Parathyroid adenoma (tissue), 2 donors: ENCODE results near the gene EIF2AK2.

Experiments
- H2AFZ ChIP-seq: fragments of 300-600 bp; sonication (generic); one replicate; pipeline ENCODE4 v1.7.0; 2017; ENCODE audit warnings: antibody characterized with exemption, mild to moderate bottlenecking
- H3K27ac ChIP-seq: fragments of 300-600 bp; sonication (generic); one replicate; pipeline ENCODE4 v1.7.0; 2017
- H3K27me3 ChIP-seq: fragments of 300-600 bp; sonication (generic); one replicate; pipeline ENCODE4 v1.7.0; 2017; ENCODE audit warnings: low read length; ENCODE audit not compliant: control insufficient read depth, insufficient read depth
- H3K36me3 ChIP-seq: fragments of 300-600 bp; sonication (generic); one replicate; pipeline ENCODE4 v1.7.0; 2017; ENCODE audit warnings: low read length; ENCODE audit not compliant: control insufficient read depth, insufficient read depth
- H3K4me1 ChIP-seq: fragments of 300-600 bp; sonication (generic); one replicate; pipeline ENCODE4 v1.7.0; 2017; ENCODE audit warnings: control low read depth
- H3K4me2 ChIP-seq: fragments of 300-600 bp; sonication (generic); one replicate; pipeline ENCODE4 v1.7.0; 2017; ENCODE audit warnings: low read length
- H3K4me3 ChIP-seq: fragments of 300-600 bp; sonication (generic); one replicate; pipeline ENCODE4 v1.7.0; 2017; ENCODE audit warnings: low read depth, low read length
- H3K79me2 ChIP-seq: fragments of 300-600 bp; sonication (generic); one replicate; pipeline ENCODE4 v1.7.0; 2017; ENCODE audit warnings: control low read depth
- H3K9ac ChIP-seq: fragments of 300-600 bp; sonication (generic); one replicate; pipeline ENCODE4 v1.7.0; 2017; ENCODE audit warnings: mild to moderate bottlenecking
- H3K9me3 ChIP-seq: fragments of 300-600 bp; sonication (generic); one replicate; pipeline ENCODE4 v1.7.0; 2017; ENCODE audit warnings: low read length; ENCODE audit not compliant: control insufficient read depth
- CTCF ChIP-seq: fragments of 300-600 bp; sonication (generic); IDR thresholded peaks from one replicate; pipeline ENCODE4 v1.7.0; 2017; ENCODE audit warnings: antibody characterized with exemption, mild to moderate bottlenecking
- donor health status: primary hyperparathyroidism.

EIF2AK2 gene

GRCh38 chr2:37085731-37086147, 71.0 kb downstream of the EIF2AK2 start:
- Histone ChIP-seq H3K9me3 (no peaks in the 10 kb centered on the region), H2AFZ (no peak overlapping the region), H3K4me1 (peaks cover 3% of the 10 kb centered on the region), H3K4me3 (no peak overlapping the region), H3K79me2 (peaks cover 16% of the 10 kb centered on the region), H3K4me2 (no peak overlapping the region), H3K27ac (no peak overlapping the region), H3K9ac (no peak overlapping the region), H3K36me3 (no peaks in the 10 kb centered on the region), H3K27me3 (no peaks in the 10 kb centered on the region)
- no peak for TF ChIP-seq CTCF

DNA sequence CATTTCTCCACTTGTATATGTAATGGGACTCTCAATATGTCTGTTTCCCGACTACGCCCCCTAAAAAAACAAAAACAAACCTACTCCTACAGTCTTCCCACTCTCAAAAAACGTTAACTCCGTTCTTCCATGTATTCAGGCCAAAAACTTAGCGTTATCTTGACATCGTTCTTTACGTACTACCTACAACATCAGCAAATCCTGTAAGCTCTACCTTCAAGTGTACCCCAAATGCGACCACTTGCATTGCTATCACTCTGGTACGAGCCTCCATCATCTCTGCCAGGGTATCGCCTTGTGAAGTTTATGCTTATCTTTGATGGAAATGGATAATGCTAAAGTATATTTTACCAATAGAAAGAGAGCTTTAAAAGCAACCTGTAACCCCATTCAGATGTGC, 72.0 kb downstream of the EIF2AK2 start:
- Histone ChIP-seq H3K79me2 (peaks cover 16% of the 10 kb centered on the region), H2AFZ (peak overlapping the region; percentile 93), H3K4me1 (peaks cover 3% of the 10 kb centered on the region), H3K4me3 (peak overlapping the region; percentile 96), H3K27me3 (no peaks in the 10 kb centered on the region), H3K9ac (no peak overlapping the region), H3K4me2 (peak overlapping the region; percentile 57), H3K9me3 (no peaks in the 10 kb centered on the region), H3K36me3 (no peaks in the 10 kb centered on the region), H3K27ac (peak overlapping the region; percentile 79)
- no peak for TF ChIP-seq CTCF

- H3K9ac ChIP-seq, result peak within 1 kb of the TSS; percentile 29
- H3K36me3 ChIP-seq, result no peaks in the 10 kb centered on the region
- H3K9me3 ChIP-seq, result no peaks in the 10 kb centered on the region
- peaks cover 16% of the 10 kb centered on the region for H3K79me2 ChIP-seq
- H3K27me3 ChIP-seq, result no peaks in the 10 kb centered on the region
- H3K4me3 ChIP-seq, result peak within 1 kb of the TSS; percentile 96
- TF ChIP-seq CTCF, result no peak
- H3K27ac ChIP-seq, result peak within 1 kb of the TSS; percentile 79
- H2AFZ ChIP-seq, result peak within 1 kb of the TSS; percentile 93
- peaks cover 3% of the 10 kb centered on the region for H3K4me1 ChIP-seq
- H3K4me2 ChIP-seq, result peak within 1 kb of the TSS; percentile 57
These were observed 72.6 kb downstream of the EIF2AK2 start, which contains the start of the genes GPATCH11 and HEATR5B for GRCh38 chr2:37083873-37084794. Gene GPATCH11, plus strand, starts transcription at chr2:37084518. Its CDS starts 3,864 bp downstream, at chr2:37088382. Gene HEATR5B, minus strand, starts transcription at chr2:37084372. Its CDS starts 958 bp downstream, at chr2:37083414.

DNA sequence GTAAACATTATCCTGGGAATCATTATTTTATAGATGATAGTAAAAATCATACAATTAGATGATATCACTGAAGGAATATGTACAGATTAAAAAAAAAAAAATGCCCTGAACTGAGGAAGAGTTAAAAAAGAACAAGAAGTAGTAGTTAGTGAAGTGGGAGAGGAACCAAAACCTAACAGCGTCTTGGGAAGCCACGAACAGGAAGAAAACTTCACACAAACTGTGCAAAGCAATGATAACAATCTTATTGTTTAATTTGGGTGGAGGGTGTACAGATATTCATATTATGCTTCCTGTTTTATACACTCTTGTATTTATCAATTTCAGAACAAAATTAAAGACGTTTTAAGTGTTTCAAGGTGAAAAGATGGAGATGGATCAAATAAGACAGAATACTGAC, 76.1 kb downstream of the EIF2AK2 start:
- Histone ChIP-seq H3K27ac (no peak overlapping the region), H2AFZ (no peak overlapping the region), H3K4me3 (no peak overlapping the region), H3K27me3 (no peaks in the 10 kb centered on the region), H3K4me1 (peaks cover 3% of the 10 kb centered on the region), H3K9me3 (no peaks in the 10 kb centered on the region), H3K36me3 (no peaks in the 10 kb centered on the region), H3K4me2 (no peak overlapping the region), H3K79me2 (peaks cover 16% of the 10 kb centered on the region), H3K9ac (no peak overlapping the region)
- TF ChIP-seq CTCF, result no peak
